ENCODE measurements around the gene DHRS12.

DHRS12 gene

GRCh38 chr13:51803422-51804294 lies at the start of gene DHRS12:
Gene DHRS12, minus strand, starts transcription at chr13:51804163. Its CDS starts 4,504 bp downstream, at chr13:51799659.
- DNase-seq (ENCODE audit: low read depth in 1 of 2, low spot score in 1 of 2): peak; percentile 64 to 72

- DNase-seq (ENCODE audit: low read depth in 1 of 2, low spot score in 1 of 2): no peak
Observed at GRCh38 chr13:51849145-51850101, 45.5 kb upstream of the DHRS12 start.

- no peak for DNase-seq (ENCODE audit: low read depth in 1 of 2, low spot score in 1 of 2)
Observed at GRCh38 chr13:51848674-51849073, 44.7 kb upstream of the DHRS12 start.

- no peak for DNase-seq (ENCODE audit: low read depth in 1 of 2, low spot score in 1 of 2)
Observed at GRCh38 chr13:51846756-51847155, 42.8 kb upstream of the DHRS12 start.

GRCh38 chr13:51845574-51846318 lies 41.8 kb upstream of the DHRS12 start:
- no peak for DNase-seq (ENCODE audit: low read depth in 1 of 2, low spot score in 1 of 2)

- DNase-seq (ENCODE audit: low read depth in 1 of 2, low spot score in 1 of 2): no peak
Observed at GRCh38 chr13:51844862-51845573, 41.1 kb upstream of the DHRS12 start, which contains the start of gene TMEM272. Gene TMEM272, minus strand, starts transcription at chr13:51845177. Its CDS starts 6,647 bp downstream, at chr13:51838530.

- no peak for DNase-seq (ENCODE audit: low read depth in 1 of 2, low spot score in 1 of 2)
Observed at GRCh38 chr13:51843529-51843928, 39.6 kb upstream of the DHRS12 start.

GRCh38 chr13:51841732-51842131 lies 37.8 kb upstream of the DHRS12 start:
- no peak for DNase-seq (ENCODE audit: low read depth in 1 of 2, low spot score in 1 of 2)

GRCh38 chr13:51840917-51841316 lies 37.0 kb upstream of the DHRS12 start:
- no peak for DNase-seq (ENCODE audit: low read depth in 1 of 2, low spot score in 1 of 2)

- DNase-seq (ENCODE audit: low read depth in 1 of 2, low spot score in 1 of 2): no peak
Observed at GRCh38 chr13:51839711-51840540, 36.0 kb upstream of the DHRS12 start.

- no peak for DNase-seq (ENCODE audit: low read depth in 1 of 2, low spot score in 1 of 2)
Observed at GRCh38 chr13:51838240-51838846, 34.4 kb upstream of the DHRS12 start.

GRCh38 chr13:51837016-51837415 lies 33.1 kb upstream of the DHRS12 start:
- DNase-seq (ENCODE audit: low read depth in 1 of 2, low spot score in 1 of 2): no peak

- no peak for DNase-seq (ENCODE audit: low read depth in 1 of 2, low spot score in 1 of 2)
Observed at GRCh38 chr13:51834581-51835171, 30.7 kb upstream of the DHRS12 start.

GRCh38 chr13:51833980-51834379 lies 30.0 kb upstream of the DHRS12 start:
- DNase-seq (ENCODE audit: low read depth in 1 of 2, low spot score in 1 of 2): no peak

GRCh38 chr13:51832471-51833152 lies 28.6 kb upstream of the DHRS12 start:
- peak in 1 of 2 donors; percentile 31 for DNase-seq (ENCODE audit: low read depth in 1 of 2, low spot score in 1 of 2)

GRCh38 chr13:51831519-51831918 lies 27.6 kb upstream of the DHRS12 start:
- no peak for DNase-seq (ENCODE audit: low read depth in 1 of 2, low spot score in 1 of 2)

- DNase-seq (ENCODE audit: low read depth in 1 of 2, low spot score in 1 of 2): no peak
Observed at GRCh38 chr13:51829568-51829899, 25.6 kb upstream of the DHRS12 start.
